HFFc6 (cell line): ENCODE data around the gene JAKMIP1. TPM values are rescaled to one million over a fixed set of nuclear protein-coding genes. Genes with fewer than 3 reads are reported as not detected.

Experiments
- DNase-seq: peaks from one replicate; pipeline ENCODE4 v3.0.0-alpha.2; 2018
- H3K27ac Mint-ChIP-seq: 2 replicates; pipeline ENCODE4 v1.8.0; 2020; ENCODE audit warnings: mild to moderate bottlenecking, mixed read lengths
- H3K27me3 Mint-ChIP-seq: 2 replicates; pipeline ENCODE4 v1.8.0; 2021; ENCODE audit warnings: mild to moderate bottlenecking, moderate library complexity, mixed read lengths; ENCODE audit not compliant: insufficient read depth
- H3K36me3 Mint-ChIP-seq: 2 replicates; pipeline ENCODE4 v1.8.0; 2021; ENCODE audit warnings: low read depth, mixed read lengths
- H3K4me1 Mint-ChIP-seq: 2 replicates; pipeline ENCODE4 v1.8.0; 2020; ENCODE audit warnings: low read depth, mixed read lengths
- H3K4me3 Mint-ChIP-seq: 2 replicates; pipeline ENCODE4 v1.8.0; 2020; ENCODE audit warnings: mild to moderate bottlenecking, moderate library complexity, mixed read lengths
- H3K9me3 Mint-ChIP-seq: 2 replicates; pipeline ENCODE4 v1.8.0; 2020; ENCODE audit warnings: mild to moderate bottlenecking, mixed read lengths
- total RNA-seq, 6 experiments: library from RNA; stranded (reverse); fragmentation: NEBNext Ultra II Directional; extraction: Animal tissue kit (Norgen Biotek cat#: 25700); gene quantifications; 2 replicates in 1 of 6; 3 replicates in 5 of 6; pipeline ENCODE4 v1.2.3, GENCODE V29; 2021
- TF ChIP-seq, protein P1 (sequence below): fragments of 200-600 bp; sonication (generic); IDR thresholded peaks from 2 replicates; pipeline ENCODE4 v1.5.0; 2021; ENCODE audit warnings: antibody characterized with exemption, mild to moderate bottlenecking

The JAKMIP1 gene
- total RNA-seq, 6 experiments from 2014 or later, result not detected

DNA sequence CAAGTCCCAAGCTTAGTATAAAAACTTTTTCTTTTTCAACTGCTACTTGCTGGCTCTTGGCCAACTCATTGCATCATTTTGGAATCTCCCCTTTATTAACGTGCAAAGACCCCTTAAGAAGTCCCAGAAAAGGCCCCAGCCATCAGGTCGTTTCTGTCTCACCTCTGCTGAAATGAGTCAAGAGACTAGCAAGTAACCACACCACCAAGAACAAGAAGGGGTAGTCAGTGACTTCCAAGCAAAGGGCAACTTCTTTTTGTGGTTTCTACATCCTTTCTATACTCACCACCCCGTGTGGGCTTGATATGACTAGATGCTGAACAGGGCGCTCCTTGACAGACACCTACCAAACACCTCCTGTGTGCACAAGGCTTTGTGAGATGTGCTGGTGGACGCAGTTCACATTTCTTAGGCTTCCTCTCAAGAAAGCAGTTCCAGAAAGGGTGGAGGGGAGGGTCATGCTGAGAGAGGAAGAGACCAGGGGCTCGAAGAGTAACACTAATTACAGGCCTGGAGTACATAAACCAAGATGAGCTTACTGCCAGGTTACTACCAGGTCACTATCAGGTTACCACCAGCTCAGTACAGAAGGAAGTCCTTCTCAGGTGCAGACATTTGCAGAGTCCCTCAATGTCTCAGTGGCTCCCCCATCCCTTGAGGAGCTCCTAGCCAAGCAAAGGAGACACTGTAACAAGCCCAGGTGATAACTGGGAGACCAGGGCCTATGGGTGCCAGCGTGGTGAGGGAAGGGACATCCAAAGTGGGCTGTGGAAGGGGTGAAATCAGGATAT is 19.3 kb downstream of the JAKMIP1 start:
- no peak overlapping the region for H3K4me3 Mint-ChIP-seq
- TF ChIP-seq, protein P1, sequence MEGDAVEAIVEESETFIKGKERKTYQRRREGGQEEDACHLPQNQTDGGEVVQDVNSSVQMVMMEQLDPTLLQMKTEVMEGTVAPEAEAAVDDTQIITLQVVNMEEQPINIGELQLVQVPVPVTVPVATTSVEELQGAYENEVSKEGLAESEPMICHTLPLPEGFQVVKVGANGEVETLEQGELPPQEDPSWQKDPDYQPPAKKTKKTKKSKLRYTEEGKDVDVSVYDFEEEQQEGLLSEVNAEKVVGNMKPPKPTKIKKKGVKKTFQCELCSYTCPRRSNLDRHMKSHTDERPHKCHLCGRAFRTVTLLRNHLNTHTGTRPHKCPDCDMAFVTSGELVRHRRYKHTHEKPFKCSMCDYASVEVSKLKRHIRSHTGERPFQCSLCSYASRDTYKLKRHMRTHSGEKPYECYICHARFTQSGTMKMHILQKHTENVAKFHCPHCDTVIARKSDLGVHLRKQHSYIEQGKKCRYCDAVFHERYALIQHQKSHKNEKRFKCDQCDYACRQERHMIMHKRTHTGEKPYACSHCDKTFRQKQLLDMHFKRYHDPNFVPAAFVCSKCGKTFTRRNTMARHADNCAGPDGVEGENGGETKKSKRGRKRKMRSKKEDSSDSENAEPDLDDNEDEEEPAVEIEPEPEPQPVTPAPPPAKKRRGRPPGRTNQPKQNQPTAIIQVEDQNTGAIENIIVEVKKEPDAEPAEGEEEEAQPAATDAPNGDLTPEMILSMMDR, result no peak
- H3K27me3 Mint-ChIP-seq, result peaks cover 1% of the 10 kb centered on the region
- no peaks in the 10 kb centered on the region for H3K4me1 Mint-ChIP-seq
- DNase-seq, result no peak
- H3K9me3 Mint-ChIP-seq, result peaks cover 37% of the 10 kb centered on the region
- H3K27ac Mint-ChIP-seq, result no peak overlapping the region
- H3K36me3 Mint-ChIP-seq, result 0 out of 2 replicates have a peak, but pooled peaks cover 6% of the 10 kb centered on the region

DNA sequence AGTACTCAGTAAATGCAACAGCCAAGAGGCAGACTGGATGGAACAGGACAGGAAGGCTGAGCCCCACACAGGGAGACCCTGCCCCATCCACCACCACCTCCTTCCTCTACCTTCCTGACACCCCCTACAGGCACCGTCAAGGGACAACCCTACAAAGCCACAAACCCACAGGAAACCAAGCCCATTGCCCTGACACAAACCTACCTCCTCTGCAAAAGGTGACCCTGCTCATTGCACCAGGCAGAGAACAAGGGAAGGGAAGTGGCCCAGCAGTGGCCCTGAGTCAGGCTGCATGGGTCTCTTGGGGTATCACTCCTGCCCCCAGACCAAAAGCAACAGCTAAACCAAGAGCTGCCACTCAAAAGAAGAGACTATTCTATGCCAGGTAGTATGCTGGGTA is 21.0 kb downstream of the JAKMIP1 start:
- DNase-seq, result no peak
- Mint-ChIP-seq H3K9me3 (peaks cover 52% of the 10 kb centered on the region), H3K27ac (no peak overlapping the region), H3K27me3 (peaks cover 5% of the 10 kb centered on the region), H3K4me1 (no peaks in the 10 kb centered on the region), H3K36me3 (0 out of 2 replicates have a peak, but pooled peaks cover 6% of the 10 kb centered on the region), H3K4me3 (no peak overlapping the region)
- TF ChIP-seq, protein P1, result no peak

DNA sequence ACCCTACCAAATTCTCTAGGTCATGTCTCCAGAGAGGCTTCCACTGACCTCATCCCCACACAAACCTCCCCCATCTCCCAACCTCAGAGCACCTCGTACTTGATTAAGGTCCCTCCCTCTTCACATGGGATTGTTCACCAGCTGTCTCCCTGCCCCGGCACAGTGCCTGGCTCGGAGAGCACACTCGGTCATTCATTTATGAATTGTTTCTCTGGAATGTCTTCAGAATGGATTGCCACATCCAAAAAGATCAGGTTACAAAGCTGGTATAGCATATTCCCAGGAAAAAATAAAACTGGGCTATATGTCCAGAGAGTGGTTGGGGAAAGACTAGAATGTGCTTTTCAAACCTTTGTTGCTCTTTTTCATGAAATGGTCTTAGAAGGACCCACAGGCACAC is 21.6 kb downstream of the JAKMIP1 start:
- Mint-ChIP-seq H3K4me1 (no peaks in the 10 kb centered on the region), H3K36me3 (0 out of 2 replicates have a peak, but pooled peaks cover 6% of the 10 kb centered on the region), H3K27me3 (peaks cover 5% of the 10 kb centered on the region), H3K9me3 (peaks cover 57% of the 10 kb centered on the region), H3K4me3 (no peak overlapping the region), H3K27ac (no peak overlapping the region)
- DNase-seq, result no peak
- TF ChIP-seq, protein P1, result no peak

DNA sequence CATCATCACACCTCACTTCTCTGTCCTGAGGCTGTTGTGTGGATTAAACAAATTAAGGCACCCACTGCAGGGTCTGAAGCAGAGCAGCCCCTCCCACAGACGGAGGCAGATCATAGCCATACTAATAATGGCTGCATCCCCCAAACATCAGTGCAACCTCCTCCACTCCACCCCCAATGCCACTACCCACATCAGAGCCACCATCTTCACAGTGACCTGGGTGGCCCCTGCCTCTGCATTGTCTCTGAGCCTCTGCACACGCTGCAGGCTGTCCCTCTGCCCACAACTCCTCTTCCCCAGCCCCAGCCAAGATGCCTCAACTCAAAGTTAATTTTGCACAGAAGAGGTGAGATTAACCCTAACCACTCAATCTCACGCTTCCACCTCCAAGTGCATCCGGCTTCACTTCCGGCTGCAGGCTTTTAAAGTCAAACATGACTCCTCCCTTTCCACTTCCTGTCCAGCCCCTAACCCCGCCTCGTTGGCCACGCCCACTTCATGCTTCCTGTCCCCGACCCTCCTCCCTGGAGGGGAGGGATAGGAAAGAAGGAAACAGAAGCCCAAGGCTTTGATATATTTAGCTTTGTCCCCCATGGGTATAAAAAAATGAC is 22.7 kb downstream of the JAKMIP1 start:
- TF ChIP-seq, protein P1, result no peak
- Mint-ChIP-seq H3K4me1 (no peaks in the 10 kb centered on the region), H3K27me3 (peaks cover 5% of the 10 kb centered on the region), H3K9me3 (peaks cover 65% of the 10 kb centered on the region), H3K4me3 (no peak overlapping the region), H3K27ac (no peak overlapping the region), H3K36me3 (0 out of 2 replicates have a peak, but pooled peaks cover 6% of the 10 kb centered on the region)
- DNase-seq, result no peak

DNA sequence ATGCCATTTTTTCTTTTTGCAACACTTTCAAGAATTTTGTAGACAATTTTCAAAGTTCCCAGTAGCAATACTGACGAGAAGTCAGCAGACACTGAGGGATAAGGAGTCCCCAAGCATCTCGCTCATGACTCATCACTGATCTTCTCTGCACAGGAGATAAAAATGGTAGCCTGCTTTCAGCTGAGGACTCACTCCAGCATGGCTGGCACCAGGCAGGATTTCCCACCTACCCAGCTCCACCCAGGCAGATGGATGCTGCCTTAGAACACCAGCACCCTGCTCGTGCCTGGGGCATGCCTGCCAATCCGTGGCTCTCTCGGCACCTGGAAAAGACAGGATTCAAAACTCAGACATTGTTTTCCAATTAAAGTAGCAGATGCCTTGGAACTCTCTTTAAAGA is 24.9 kb downstream of the JAKMIP1 start:
- Mint-ChIP-seq H3K4me3 (no peak overlapping the region), H3K4me1 (no peaks in the 10 kb centered on the region), H3K36me3 (peaks cover 14% of the 10 kb centered on the region; the same call in 1 of the 2 replicates), H3K9me3 (peaks cover 73% of the 10 kb centered on the region), H3K27me3 (peaks cover 3% of the 10 kb centered on the region), H3K27ac (no peak overlapping the region)
- TF ChIP-seq, protein P1, result no peak
- no peak for DNase-seq
